Body of pancreas (tissue), 4 donors: Measurements from ENCODE around the gene GOT1. TPM values are rescaled to one million over a fixed set of nuclear protein-coding genes. Genes with fewer than 3 reads are reported as not detected.

Experiments
- ATAC-seq: fragments of 150-250 bp; one replicate; pipeline ENCODE4 v1.9.1; 2016
- DNase-seq, 4 donors: peaks; one replicate each; pipeline ENCODE4 v3.0.0-alpha.2; 2019
- H3K27ac ChIP-seq, 4 donors: fragments of 200-600 bp; sonication (generic); 1 replicate in 3 of 4; 2 replicates in 1 of 4; pipeline versions ENCODE4 v1.5.1 to v1.6.1; 2016 to 2019; ENCODE audit warnings: mild to moderate bottlenecking in 1 of 4, mixed read lengths in 1 of 4, moderate library complexity in 1 of 4
- H3K27me3 ChIP-seq, 2 donors: fragments of 200-600 bp; sonication (generic); one replicate each; pipeline ENCODE4 v1.6.0; 2016; ENCODE audit warnings: mild to moderate bottlenecking in 1 of 2
- H3K36me3 ChIP-seq, 2 donors: fragments of 200-600 bp; sonication (generic); replicated peaks in 1 of 2; 2 replicates each; pipeline ENCODE4 v1.5.1; 2016; ENCODE audit warnings: low read depth in 2 of 2; ENCODE audit not compliant: insufficient read depth in 1 of 2
- H3K4me1 ChIP-seq: fragments of 200-600 bp; sonication (generic); one replicate; pipeline ENCODE4 v1.6.0; 2016
- H3K4me3 ChIP-seq, 2 donors: fragments of 200-600 bp; sonication (generic); 1 replicate in 1 of 2; 2 replicates in 1 of 2; pipeline ENCODE4 v1.5.1; 2016 to 2019
- H3K9me3 ChIP-seq, 3 donors: fragments of 200-600 bp; sonication (generic); 1 replicate in 2 of 3; 2 replicates in 1 of 3; pipeline ENCODE4 v1.5.1; 2016
- CTCF ChIP-seq, 7 experiments: fragments of 450-650 bp in 4 of 7; fragments of 200-600 bp in 3 of 7; sonication (generic) in 3 of 7; IDR thresholded peaks; one replicate each; pipeline ENCODE4 v1.5.1; 2016 to 2019; ENCODE audit warnings: antibody characterized with exemption in 7 of 7
- POLR2A ChIP-seq, 3 donors: fragments of 450-650 bp; IDR thresholded peaks; one replicate each; pipeline ENCODE4 v1.6.1; 2016; ENCODE audit warnings: antibody characterized with exemption in 3 of 3, mild to moderate bottlenecking in 2 of 3
- WGBS, 2 donors: methylation state at CpG; one replicate each; pipeline ENCODE4 v1.1.5; 2017; 5-methylcytosine and 5-hydroxymethylcytosine counted together
- intact Hi-C: fragments of 100-400 bp; cut with DNase I; formaldehyde crosslinking; loops from one replicate; pipeline ENCODE4 v1.15.1; 2023
- total RNA-seq, 2 donors: library from RNA; depleted of rRNA; stranded (reverse); fragments of >200 nt; gene quantifications; one replicate each; pipeline ENCODE4 v1.1.0, GENCODE V29; 2016

GOT1 gene
- total RNA-seq, 2 donors from 2014 or later = 7.3 to 14.8 TPM

DNA sequence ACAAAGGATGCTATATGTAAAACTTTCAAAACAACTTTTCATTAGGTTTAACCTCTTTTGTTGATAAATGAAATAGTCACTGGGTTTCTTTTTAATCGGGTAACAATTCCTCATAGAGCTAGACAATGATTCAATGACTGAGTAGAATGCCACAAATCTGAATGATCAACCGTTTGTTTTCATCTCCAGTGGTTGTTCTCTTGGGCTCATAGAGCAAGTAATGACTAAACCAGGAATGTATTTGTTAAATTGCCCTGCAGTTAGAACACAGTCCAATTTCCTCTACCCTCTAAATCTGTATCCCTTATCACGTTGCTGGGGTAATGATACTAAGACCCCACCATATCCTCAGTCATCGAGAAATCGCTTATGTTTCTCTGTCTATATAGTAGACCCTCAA is 61.3 kb downstream of the GOT1 start:
- no peak for ATAC-seq
- WGBS, 2 donors = 72 to 76% methylated on average over 5 of the region's 5 CpGs

DNA sequence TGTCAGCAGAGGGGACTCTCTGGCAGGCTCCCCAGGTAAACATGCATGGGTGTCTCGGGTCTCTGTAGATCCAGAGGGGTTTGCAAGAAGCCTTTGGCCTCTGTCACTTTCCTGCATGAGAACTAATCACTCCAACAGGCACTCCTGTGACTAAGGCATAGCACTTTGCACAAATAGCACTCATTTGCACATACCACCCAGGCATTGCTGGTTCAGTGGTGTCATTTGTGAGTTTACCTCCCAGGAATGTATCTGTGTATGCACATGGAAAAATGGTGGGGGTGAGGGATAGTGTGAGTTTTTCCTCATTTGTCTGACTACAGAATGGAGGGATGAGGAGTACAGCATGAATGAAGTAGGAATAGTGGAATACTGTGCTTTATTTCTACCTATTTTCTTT is 61.8 kb downstream of the GOT1 start:
- no peaks in the 10 kb centered on the region for H3K9me3 ChIP-seq
- no peaks in the 10 kb centered on the region for H3K4me1 ChIP-seq
- intact Hi-C loops = no loop called here
- no peak overlapping the region for H3K4me3 ChIP-seq
- DNase-seq (no peak), ATAC-seq (no peak)
- no peak overlapping the region for H3K27ac ChIP-seq
- H3K36me3 ChIP-seq = no peaks in the 10 kb centered on the region
- H3K27me3 ChIP-seq = no peaks in the 10 kb centered on the region
- TF ChIP-seq POLR2A (IDR thresholded peaks at IDR 0.05) (no peak), CTCF (IDR thresholded peaks at IDR 0.05) (no peak)
- WGBS, 2 donors = 56 to 80% methylated on average over 1 of the region's 1 CpG

More for the DNA sequence above, 61.3 kb downstream of the GOT1 start:
- TF ChIP-seq CTCF (IDR thresholded peaks at IDR 0.05) = no peak
- TF ChIP-seq POLR2A (IDR thresholded peaks at IDR 0.05) = no peak
- no peak overlapping the region for H3K4me3 ChIP-seq
- DNase-seq = no peak
- H3K36me3 ChIP-seq = no peaks in the 10 kb centered on the region
- no peaks in the 10 kb centered on the region for H3K4me1 ChIP-seq
- intact Hi-C loops = no loop called here
- no peak overlapping the region for H3K27ac ChIP-seq
- H3K9me3 ChIP-seq = no peaks in the 10 kb centered on the region
- no peaks in the 10 kb centered on the region for H3K27me3 ChIP-seq

- Histone ChIP-seq H3K9me3 (no peaks in the 10 kb centered on the region), H3K27me3 (no peaks in the 10 kb centered on the region), H3K4me3 (no peak overlapping the region), H3K36me3 (no peaks in the 10 kb centered on the region), H3K27ac (no peak overlapping the region), H3K4me1 (no peaks in the 10 kb centered on the region)
- ATAC-seq (no peak), DNase-seq (no peak)
- no peak for TF ChIP-seq CTCF (IDR thresholded peaks at IDR 0.05)
- TF ChIP-seq POLR2A (IDR thresholded peaks at IDR 0.05) = no peak
- intact Hi-C loops = no loop called here
- 78 to 79% methylated on average over 2 of the region's 2 CpGs for WGBS, 2 donors
These were observed 63.8 kb downstream of the GOT1 start for GRCh38 chr10:99366666-99367065.

- intact Hi-C loops = no loop called here
- DNase-seq (no peak), ATAC-seq (no peak)
- Histone ChIP-seq H3K27me3 (no peaks in the 10 kb centered on the region), H3K36me3 (no peaks in the 10 kb centered on the region), H3K4me3 (no peak overlapping the region), H3K9me3 (no peaks in the 10 kb centered on the region), H3K4me1 (no peaks in the 10 kb centered on the region), H3K27ac (no peak overlapping the region)
- no peak for TF ChIP-seq POLR2A (IDR thresholded peaks at IDR 0.05)
- no peak for TF ChIP-seq CTCF (IDR thresholded peaks at IDR 0.05)
- WGBS, 2 donors = 71 to 91% methylated on average over 1 of the region's 1 CpG
These were observed 64.7 kb downstream of the GOT1 start for GRCh38 chr10:99365736-99366135.

DNA sequence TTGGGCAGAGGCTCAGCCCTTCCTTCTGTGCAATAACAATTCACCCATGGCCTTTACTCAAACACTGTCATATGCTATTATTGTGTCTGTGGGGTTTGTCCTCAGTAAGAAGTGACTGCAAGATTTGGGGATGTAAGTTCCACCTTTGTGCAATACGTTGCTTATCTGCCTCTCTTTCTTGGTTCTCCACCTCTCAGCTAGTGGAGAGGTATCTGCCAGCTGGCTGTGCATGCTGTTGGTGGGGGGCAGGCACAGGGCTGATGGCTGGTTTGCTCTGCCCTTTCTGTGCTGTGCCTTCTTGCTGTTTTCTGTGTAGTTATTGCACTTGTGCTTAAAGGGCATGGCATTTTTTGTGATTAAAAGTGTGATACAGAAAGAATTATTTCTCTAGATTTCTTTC is 65.1 kb downstream of the GOT1 start:
- Histone ChIP-seq H3K36me3 (no peaks in the 10 kb centered on the region), H3K9me3 (no peaks in the 10 kb centered on the region), H3K4me1 (no peaks in the 10 kb centered on the region), H3K4me3 (no peak overlapping the region), H3K27me3 (no peaks in the 10 kb centered on the region), H3K27ac (no peak overlapping the region)
- intact Hi-C loops = no loop called here
- ATAC-seq = no peak
- DNase-seq = no peak
- no peak for TF ChIP-seq CTCF (IDR thresholded peaks at IDR 0.05)
- TF ChIP-seq POLR2A (IDR thresholded peaks at IDR 0.05) = no peak
- WGBS, 2 donors = 23 to 25% methylated on average over 1 of the region's 1 CpG
